Lower leg skin (tissue), 3 donors: Measurements from ENCODE around the gene CLCA2.

ENCODE experiments used
- POLR2A ChIP-seq, 2 donors: fragments of 450-650 bp; IDR thresholded peaks; one replicate each; pipeline ENCODE4 v1.6.1; 2016 to 2017; ENCODE audit warnings: antibody characterized with exemption in 2 of 2, mild to moderate bottlenecking in 1 of 2, moderate library complexity in 1 of 2
- TF ChIP-seq, protein P1 (sequence below), 3 donors: fragments of 450-650 bp; IDR thresholded peaks; one replicate each; pipeline ENCODE4 v1.5.1; 2016; ENCODE audit warnings: antibody characterized with exemption in 3 of 3, mild to moderate bottlenecking in 3 of 3, moderate library complexity in 2 of 3

DNA sequence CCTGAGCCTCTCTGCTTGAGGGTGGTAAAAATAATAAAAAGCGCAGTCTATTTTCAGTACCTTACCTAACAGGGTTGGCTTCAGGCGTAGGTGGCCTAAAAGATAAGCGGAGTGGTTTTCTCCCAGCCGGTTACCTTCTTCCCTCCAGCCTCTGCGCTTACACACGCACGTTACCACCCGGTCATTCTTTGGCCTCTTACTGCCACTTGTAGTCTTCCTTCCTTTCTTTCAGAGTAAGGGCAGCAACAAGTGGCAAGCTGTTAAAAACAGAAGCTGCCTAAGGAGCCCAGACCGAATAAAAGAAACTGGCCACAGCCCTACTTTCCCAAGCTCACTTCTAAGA is 80.1 kb downstream of the CLCA2 start:
- no peak for TF ChIP-seq POLR2A (IDR thresholded peaks at IDR 0.05)
- TF ChIP-seq, protein P1, sequence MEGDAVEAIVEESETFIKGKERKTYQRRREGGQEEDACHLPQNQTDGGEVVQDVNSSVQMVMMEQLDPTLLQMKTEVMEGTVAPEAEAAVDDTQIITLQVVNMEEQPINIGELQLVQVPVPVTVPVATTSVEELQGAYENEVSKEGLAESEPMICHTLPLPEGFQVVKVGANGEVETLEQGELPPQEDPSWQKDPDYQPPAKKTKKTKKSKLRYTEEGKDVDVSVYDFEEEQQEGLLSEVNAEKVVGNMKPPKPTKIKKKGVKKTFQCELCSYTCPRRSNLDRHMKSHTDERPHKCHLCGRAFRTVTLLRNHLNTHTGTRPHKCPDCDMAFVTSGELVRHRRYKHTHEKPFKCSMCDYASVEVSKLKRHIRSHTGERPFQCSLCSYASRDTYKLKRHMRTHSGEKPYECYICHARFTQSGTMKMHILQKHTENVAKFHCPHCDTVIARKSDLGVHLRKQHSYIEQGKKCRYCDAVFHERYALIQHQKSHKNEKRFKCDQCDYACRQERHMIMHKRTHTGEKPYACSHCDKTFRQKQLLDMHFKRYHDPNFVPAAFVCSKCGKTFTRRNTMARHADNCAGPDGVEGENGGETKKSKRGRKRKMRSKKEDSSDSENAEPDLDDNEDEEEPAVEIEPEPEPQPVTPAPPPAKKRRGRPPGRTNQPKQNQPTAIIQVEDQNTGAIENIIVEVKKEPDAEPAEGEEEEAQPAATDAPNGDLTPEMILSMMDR (IDR thresholded peaks at IDR 0.05): no peak
